ENCODE results near the gene SPRR1B.
"Not testable (repeated sequence)": the region's sequence is repeated elsewhere in the genome, so short reads cannot be mapped to it uniquely, and the experiment has no call there.

The SPRR1B gene

DNA sequence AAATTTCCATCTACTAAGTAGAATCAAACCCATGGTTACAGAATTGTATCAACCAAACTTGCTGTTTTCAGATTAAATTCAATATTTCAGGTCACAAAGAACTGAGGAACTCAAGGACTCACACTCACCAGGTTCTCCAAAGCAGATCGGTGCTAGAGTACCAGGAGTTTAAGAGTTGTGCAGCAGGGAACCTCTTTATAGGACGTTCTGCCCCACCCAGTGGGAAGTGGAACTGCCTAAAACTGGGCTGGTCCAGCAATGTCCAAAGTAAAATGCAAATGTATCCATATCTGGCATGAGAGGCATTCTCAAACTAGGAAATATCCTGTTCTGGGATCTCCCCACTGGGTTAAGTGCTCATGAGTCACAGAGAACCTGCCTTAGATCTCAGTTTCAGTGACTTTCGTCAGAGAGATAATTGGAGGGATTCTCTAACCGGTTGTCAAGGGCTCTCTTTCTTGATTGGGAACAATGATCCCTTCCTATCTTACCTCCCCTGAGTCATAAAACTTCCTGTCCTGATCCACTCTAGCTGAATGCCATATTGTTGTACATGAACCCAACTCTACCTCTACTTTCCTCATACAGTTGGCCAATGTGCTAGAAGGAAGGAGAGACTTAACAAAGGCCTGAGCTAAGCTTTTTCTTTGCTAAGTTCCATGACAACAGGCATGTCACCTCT, 10.1 kb downstream of the SPRR1B start, which contains the start of gene SPRR2D:
SPRR2D (minus strand) TSS at position 171 of the 682 bp plus-strand sequence. CDS start 774 bp downstream, outside the sequence.
- DNase-seq (ENCODE audit: extremely low read depth, low read depth): no peak
- TF ChIP-seq, protein P1, sequence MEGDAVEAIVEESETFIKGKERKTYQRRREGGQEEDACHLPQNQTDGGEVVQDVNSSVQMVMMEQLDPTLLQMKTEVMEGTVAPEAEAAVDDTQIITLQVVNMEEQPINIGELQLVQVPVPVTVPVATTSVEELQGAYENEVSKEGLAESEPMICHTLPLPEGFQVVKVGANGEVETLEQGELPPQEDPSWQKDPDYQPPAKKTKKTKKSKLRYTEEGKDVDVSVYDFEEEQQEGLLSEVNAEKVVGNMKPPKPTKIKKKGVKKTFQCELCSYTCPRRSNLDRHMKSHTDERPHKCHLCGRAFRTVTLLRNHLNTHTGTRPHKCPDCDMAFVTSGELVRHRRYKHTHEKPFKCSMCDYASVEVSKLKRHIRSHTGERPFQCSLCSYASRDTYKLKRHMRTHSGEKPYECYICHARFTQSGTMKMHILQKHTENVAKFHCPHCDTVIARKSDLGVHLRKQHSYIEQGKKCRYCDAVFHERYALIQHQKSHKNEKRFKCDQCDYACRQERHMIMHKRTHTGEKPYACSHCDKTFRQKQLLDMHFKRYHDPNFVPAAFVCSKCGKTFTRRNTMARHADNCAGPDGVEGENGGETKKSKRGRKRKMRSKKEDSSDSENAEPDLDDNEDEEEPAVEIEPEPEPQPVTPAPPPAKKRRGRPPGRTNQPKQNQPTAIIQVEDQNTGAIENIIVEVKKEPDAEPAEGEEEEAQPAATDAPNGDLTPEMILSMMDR (IDR thresholded peaks at IDR 0.05; ENCODE audit: low read depth, low read length): no peak

DNA sequence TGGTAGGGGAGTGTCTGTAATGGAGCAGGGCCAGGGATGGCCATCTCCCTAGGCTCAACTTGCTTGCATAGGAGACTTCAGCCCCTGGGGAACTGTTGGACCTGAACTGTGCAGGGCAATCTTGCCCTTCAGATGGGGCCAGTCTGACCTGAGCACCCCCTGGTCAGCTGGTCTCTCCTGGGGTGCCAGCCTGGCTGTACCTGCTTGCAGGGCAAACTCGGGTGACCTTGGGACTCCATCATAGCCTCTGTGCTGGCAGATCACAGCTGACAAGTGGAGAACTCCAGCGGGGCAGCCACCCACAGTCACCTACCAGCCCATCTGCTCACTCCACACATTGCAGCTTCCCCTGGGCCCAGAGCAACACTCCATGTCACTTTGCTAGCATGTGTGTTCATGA, 18.2 kb downstream of the SPRR1B start:
- DNase-seq (ENCODE audit: extremely low read depth, low read depth): no peak
- TF ChIP-seq, protein P1 (IDR thresholded peaks at IDR 0.05; ENCODE audit: low read depth, low read length): no peak

DNA sequence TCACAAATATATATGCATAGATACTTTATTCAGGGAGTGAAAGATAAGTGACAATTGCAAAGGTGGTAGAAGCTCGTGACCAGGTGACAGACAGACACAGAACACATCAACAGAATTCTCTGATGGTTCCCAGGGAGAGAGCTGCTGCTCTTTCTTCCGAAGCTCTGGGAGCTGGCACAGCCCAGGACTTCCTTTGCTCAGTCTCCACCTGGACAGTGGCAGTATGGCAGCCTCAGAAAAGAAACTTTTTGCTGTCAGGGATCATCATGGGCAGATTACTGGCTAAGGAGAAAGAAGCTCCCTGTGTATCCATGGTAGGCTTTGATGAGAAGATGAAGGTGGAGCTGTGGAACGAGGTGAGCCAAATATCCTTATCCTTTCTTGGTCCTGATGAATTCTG, 25.1 kb downstream of the SPRR1B start:
- not testable (repeated sequence) for DNase-seq (ENCODE audit: extremely low read depth, low read depth)

DNA sequence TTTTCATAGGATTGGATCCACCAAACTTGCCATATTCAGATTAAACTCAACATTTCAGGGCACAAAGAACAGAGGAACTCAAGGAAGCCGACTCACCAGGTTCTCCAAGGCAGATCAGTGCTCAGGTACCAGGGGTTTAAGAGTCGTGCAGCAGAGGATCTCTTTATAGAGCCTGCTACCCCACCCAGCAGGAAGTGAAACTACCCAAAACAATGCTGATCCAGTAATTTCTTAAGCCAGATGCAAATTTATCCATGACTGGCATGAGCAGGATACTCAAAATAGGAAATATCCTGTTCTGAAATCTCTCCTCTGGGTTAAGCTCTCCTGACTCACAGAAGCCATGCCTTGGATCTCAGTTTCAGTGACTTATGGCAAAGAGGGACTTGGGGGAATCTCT, 26.4 kb downstream of the SPRR1B start, which contains the start of gene SPRR2A:
SPRR2A (minus strand) TSS at position 138 of the 400 bp plus-strand sequence. CDS start 777 bp downstream, outside the sequence.
- DNase-seq (ENCODE audit: extremely low read depth, low read depth): no peak
- TF ChIP-seq, protein P1 (IDR thresholded peaks at IDR 0.05; ENCODE audit: low read depth, low read length): no peak

DNA sequence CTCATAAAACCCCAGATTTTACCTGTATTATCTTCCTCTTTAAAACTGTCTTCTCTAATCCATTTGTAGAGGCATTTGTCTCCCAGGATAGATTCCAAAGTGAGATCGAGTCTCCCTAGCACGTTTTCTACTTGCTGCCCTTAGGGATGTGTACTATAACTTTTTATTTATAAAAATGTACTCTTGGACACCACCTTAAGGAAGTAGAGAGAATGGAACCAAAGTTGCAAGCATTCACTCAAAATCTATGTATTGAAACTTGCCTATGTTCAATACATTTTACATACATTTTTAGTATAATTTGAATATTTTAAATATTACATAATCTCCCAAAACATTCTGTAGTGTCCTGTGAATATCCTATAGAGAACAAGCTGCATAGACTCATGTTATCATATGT, 27.2 kb downstream of the SPRR1B start:
- TF ChIP-seq, protein P1 (IDR thresholded peaks at IDR 0.05; ENCODE audit: low read depth, low read length): no peak
- no peak for DNase-seq (ENCODE audit: extremely low read depth, low read depth)

DNA sequence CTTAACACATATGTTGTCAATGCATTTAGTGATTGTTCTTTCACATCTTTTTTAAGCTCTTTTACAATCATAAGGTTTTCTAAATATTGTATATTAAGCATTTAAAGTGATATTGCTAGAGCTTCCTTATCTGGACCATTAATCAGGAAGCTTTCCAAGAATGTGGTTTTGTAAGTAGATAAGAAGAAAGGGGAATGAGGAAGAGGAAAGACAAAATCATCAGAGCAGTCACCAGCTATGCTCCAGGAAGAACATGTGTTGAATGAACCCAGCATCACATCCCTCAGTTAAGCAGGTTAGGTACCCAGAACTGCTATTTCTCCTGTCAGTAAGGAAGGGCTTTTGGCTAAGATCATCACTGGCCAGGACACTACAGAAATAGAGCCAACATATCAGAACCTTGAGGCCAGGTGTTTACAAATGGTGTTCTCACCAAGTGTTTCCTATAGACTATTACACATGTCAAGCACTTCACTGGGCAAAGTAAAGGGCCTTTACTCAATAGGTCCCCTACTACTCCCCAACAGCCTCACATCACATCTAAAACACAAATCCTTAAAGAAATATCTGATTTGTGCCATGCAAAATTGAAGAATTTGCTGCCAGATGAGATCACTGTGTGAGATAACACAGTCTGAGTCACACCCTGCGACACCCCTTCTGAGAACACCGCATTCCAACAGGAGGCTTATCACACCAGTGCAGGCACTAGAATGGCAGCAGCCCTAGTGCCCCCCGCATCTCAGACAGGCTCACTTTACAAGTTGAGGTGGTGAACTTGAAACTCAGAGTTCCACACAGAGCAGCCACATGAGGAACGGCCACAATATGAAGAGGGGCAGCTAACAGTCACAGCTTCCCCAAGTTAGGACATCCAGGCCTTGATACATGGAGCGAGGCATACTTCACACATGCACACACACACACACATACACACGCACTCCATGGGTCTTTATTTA, 28.1 kb downstream of the SPRR1B start:
- TF ChIP-seq, protein P1 (IDR thresholded peaks at IDR 0.05; ENCODE audit: low read depth, low read length): no peak
- DNase-seq (ENCODE audit: extremely low read depth, low read depth): no peak

DNA sequence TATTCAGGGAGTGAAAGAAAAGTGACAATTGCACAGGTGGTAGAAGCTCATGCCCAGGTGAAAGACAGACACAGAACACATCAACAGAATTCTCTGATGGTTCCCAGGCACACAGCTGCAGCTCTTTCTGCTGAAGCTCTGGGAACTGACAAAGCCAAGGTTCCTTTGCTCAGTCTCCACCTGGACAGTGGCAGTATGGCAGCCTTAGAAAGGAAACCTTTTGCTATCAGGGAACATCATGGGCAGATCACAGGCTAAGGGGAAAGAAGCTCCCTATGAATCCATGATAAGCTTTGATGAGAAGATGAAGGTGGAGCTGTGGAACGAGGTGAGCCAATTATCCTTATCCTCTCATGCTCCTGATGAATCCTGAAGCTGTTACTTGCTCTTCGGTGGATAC, 39.2 kb downstream of the SPRR1B start:
- TF ChIP-seq, protein P1 (IDR thresholded peaks at IDR 0.05; ENCODE audit: low read depth, low read length): no peak
- no peak for DNase-seq (ENCODE audit: extremely low read depth, low read depth)
